Gastrocnemius medialis (tissue), 4 donors: ENCODE data around the gene CCNB1. TPM values are rescaled to one million over a fixed set of nuclear protein-coding genes. Genes with fewer than 3 reads are reported as not detected.

ENCODE experiments used
- ATAC-seq, 2 donors: fragments of 150-250 bp; one replicate each; pipeline ENCODE4 v1.9.1; 2016
- DNase-seq, 2 donors: peaks; one replicate each; pipeline ENCODE4 v3.0.0-alpha.2; 2019
- H3K27ac ChIP-seq, 4 donors: fragments of 200-600 bp; sonication (generic); 1 replicate in 1 of 4; 2 replicates in 3 of 4; pipeline ENCODE4 v1.5.1; 2016 to 2018; ENCODE audit warnings: mild to moderate bottlenecking in 2 of 4, moderate library complexity in 1 of 4
- H3K27me3 ChIP-seq, 3 donors: fragments of 200-600 bp; sonication (generic) in 2 of 3; 1 replicate in 1 of 3; 2 replicates in 2 of 3; pipeline versions ENCODE4 v1.5.1 to v1.6.0; 2016 to 2019; ENCODE audit warnings: mild to moderate bottlenecking in 1 of 3, moderate library complexity in 1 of 3
- H3K36me3 ChIP-seq, 2 donors: fragments of 200-600 bp; sonication (generic) in 1 of 2; one replicate each; pipeline ENCODE4 v1.5.1; 2017 to 2018
- H3K4me1 ChIP-seq, 2 donors: fragments of 200-600 bp; sonication (generic) in 1 of 2; one replicate each; pipeline ENCODE4 v1.5.1; 2016 to 2017; ENCODE audit warnings: mild to moderate bottlenecking in 2 of 2
- H3K4me3 ChIP-seq, 4 donors: fragments of 200-600 bp; sonication (generic) in 3 of 4; 1 replicate in 1 of 4; 2 replicates in 3 of 4; pipeline ENCODE4 v1.5.1; 2016 to 2019; ENCODE audit warnings: mild to moderate bottlenecking in 2 of 4
- H3K9me3 ChIP-seq, 3 donors: fragments of 200-600 bp; sonication (generic) in 2 of 3; 1 replicate in 1 of 3; 2 replicates in 2 of 3; pipeline ENCODE4 v1.5.1; 2016 to 2019
- CTCF ChIP-seq, 5 experiments: fragments of 450-650 bp in 3 of 5; fragments of 200-600 bp in 2 of 5; sonication (generic) in 2 of 5; IDR thresholded peaks in 4 of 5; conservative IDR thresholded peaks in 1 of 5; 1 replicate in 4 of 5; 2 replicates in 1 of 5; pipeline ENCODE4 v1.5.1; 2016 to 2019; ENCODE audit warnings: antibody characterized with exemption in 5 of 5, mild to moderate bottlenecking in 3 of 5, moderate library complexity in 3 of 5
- POLR2A ChIP-seq, 2 donors: fragments of 450-650 bp; IDR thresholded peaks; one replicate each; pipeline ENCODE4 v1.6.1; 2017; ENCODE audit warnings: antibody characterized with exemption in 2 of 2, mild to moderate bottlenecking in 2 of 2, moderate library complexity in 2 of 2
- in situ Hi-C, 4 donors: fragments of 200-750 bp; cut with MboI; loops; one replicate each; pipeline versions ENCODE4 v1.15.0 to v1.8.0; 2017; ENCODE audit warnings: low sequenced_read_pairs in 4 of 4
- intact Hi-C: fragments of 100-400 bp; cut with DNase I; formaldehyde crosslinking; loops from one replicate; pipeline ENCODE4 v1.15.1; 2023; ENCODE audit warnings: low total_unique reads
- total RNA-seq, 4 donors: library from RNA; depleted of rRNA; stranded (reverse); fragments of >200 nt; gene quantifications; one replicate each; pipeline versions ENCODE4 v1.1.0 to v1.2.3, GENCODE V29; 2016

The CCNB1 gene
- total RNA-seq, 4 donors from 2014 or later, result 0.84 to 11.1 (median 2.7) TPM

DNA sequence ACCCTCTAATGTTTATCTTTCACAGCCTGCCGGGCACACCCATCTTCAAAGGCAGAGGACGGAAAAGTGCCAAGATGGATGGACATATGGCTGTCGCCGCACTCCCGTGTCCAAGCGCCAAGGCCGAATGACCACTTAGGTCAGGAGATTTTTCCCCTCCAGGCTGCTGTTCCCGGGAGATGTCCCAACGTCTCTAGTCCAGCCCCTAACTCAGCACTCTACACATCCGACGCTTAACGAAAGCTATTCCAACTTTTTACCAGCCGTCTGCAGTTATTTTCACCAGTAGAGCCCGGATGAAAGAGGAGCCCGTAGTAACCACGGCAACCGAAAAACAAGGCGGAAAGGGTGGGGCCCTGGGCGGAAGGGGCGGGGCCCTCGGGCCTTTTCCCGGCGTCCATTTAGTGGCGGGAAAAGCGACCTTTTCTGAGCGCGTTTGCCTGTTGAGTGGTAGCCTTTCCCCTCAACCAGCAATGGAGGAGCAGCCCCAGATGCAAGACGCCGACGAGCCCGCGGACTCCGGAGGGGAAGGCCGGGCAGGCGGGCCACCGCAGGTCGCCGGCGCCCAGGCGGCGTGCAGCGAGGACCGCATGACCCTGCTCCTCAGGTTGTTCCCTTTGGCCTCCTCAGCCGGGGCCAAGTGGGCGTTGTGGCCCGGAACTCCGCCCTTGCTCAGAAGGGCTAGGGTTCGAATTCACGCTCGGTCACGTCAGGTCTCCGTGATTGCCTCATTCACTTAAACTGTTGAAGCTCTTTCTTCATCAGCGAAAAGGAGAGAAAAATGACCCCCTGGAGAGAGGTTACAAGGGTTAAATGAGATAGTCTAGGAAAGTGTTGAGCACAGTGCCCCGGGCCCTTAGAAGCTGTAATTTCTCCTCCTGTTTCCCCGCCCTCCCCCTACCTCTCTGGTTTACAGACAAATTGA, 22.5 kb downstream of the CCNB1 start, which contains the start of gene CENPH:
Gene CENPH, plus strand, starts transcription at position 422 of the 925 bp plus-strand sequence. Its CDS starts 52 bp downstream, at position 474.
- intact Hi-C loops, result loop anchor here (1.0 to 5.0 kb wide), 3 partner anchors 23 to 43 kb away; partner anchors contain the start of gene CDK7
- in situ Hi-C loops, result no loop called here
- Histone ChIP-seq H3K36me3 (no peaks in the 10 kb centered on the region), H3K9me3 (no peaks in the 10 kb centered on the region), H3K27ac (peak within 1 kb of the TSS; percentile 65 to 74 (median 68)), H3K27me3 (no peaks in the 10 kb centered on the region), H3K4me3 (peak within 1 kb of the TSS; percentile 69 to 87 (median 78)), H3K4me1 (peaks cover 11 to 14% of the 10 kb centered on the region in 2 donors)
- TF ChIP-seq POLR2A (IDR thresholded peaks at IDR 0.05) (no peak), CTCF (IDR thresholded peaks at IDR 0.05 in 4 of 5, conservative IDR thresholded peaks at IDR 0.05 in 1 of 5) (no peak)
- ATAC-seq (peak; percentile 98), DNase-seq (peak; percentile 59 to 77)

DNA sequence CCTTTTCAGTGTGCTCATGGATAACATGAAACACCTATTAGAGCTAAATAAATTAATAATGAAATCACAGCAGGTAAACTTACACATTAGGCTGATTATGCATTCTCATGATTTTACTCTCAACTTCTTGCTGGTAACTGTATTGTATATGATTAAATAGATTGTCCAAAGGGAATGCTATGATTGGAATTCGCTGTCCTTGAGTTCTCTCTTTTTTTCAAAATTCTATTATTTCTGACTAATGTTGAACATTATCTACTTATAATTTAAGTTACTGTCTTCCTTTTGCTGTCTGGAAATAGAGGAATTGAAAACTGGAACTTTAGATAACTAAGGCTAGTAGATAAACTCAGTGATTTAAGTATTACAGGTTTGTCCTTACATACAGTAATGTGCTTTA, 35.5 kb downstream of the CCNB1 start:
- Histone ChIP-seq H3K27me3 (no peaks in the 10 kb centered on the region), H3K4me1 (no peaks in the 10 kb centered on the region), H3K9me3 (no peaks in the 10 kb centered on the region), H3K36me3 (no peaks in the 10 kb centered on the region), H3K27ac (no peak overlapping the region), H3K4me3 (no peak overlapping the region)
- in situ Hi-C loops, result no loop called here
- TF ChIP-seq CTCF (IDR thresholded peaks at IDR 0.05 in 4 of 5, conservative IDR thresholded peaks at IDR 0.05 in 1 of 5) (no peak), POLR2A (IDR thresholded peaks at IDR 0.05) (no peak)
- ATAC-seq, result no peak
- DNase-seq, result no peak
- intact Hi-C loops, result no loop called here

DNA sequence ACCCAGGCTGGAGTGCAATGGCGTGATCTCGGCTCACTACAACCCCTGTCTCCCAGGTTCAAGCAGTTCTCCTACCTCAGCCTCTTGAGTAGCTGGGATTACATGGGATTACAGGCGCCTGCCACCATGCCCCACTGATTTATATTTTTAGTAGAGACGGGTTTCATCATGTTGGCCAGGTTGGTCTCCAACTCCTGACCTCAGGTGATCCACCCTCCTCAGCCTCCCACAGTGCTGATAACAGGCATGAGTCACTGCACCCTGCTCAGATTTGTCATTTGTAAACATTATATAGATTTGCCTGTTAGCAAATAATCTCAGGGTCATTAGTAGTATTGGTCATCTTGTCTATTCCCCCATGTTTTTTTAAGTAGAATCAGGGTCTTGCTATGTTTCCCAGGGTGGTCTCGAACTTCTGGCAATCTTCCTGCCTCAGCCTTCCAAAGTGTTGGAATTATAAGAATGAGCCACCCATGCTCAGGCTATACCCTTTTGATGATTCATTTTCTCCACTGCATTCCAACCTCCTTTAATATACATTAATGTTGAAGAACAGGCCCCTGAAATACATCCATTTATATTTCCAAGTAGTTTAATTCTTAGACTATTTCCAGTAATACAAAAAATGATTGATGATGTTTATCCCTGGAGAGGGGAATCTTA, 39.7 kb downstream of the CCNB1 start:
- no peaks in the 10 kb centered on the region for H3K4me1 ChIP-seq
- no peaks in the 10 kb centered on the region for H3K9me3 ChIP-seq
- DNase-seq (no peak), ATAC-seq (no peak)
- no peaks in the 10 kb centered on the region for H3K36me3 ChIP-seq
- H3K4me3 ChIP-seq, result no peak overlapping the region
- TF ChIP-seq CTCF (IDR thresholded peaks at IDR 0.05 in 4 of 5, conservative IDR thresholded peaks at IDR 0.05 in 1 of 5) (no peak), POLR2A (IDR thresholded peaks at IDR 0.05) (no peak)
- intact Hi-C loops, result no loop called here
- in situ Hi-C loops, result no loop called here
- H3K27ac ChIP-seq, result no peak overlapping the region
- H3K27me3 ChIP-seq, result no peaks in the 10 kb centered on the region

DNA sequence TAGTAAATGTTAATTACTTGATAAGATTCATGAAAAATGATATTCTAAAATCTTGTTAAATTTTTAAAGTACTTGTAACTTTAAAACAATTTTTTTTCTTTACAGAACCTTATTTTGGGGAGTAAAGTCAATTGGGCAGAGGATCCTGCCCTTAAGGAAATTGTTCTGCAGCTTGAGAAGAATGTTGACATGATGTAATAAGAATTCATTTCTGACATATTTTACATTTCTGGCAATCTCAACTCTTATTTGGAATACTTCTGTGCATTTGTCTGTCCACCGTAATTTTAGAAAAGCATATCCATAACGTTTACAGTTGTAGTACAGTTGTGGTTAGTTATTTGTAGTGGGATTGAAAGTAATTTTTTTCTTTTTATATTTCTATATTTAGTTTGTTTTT, 42.7 kb downstream of the CCNB1 start:
- in situ Hi-C loops, result no loop called here
- intact Hi-C loops, result no loop called here
- no peaks in the 10 kb centered on the region for H3K36me3 ChIP-seq
- DNase-seq (no peak), ATAC-seq (no peak)
- H3K4me1 ChIP-seq, result no peaks in the 10 kb centered on the region
- H3K9me3 ChIP-seq, result no peaks in the 10 kb centered on the region
- no peak for TF ChIP-seq CTCF (IDR thresholded peaks at IDR 0.05 in 4 of 5, conservative IDR thresholded peaks at IDR 0.05 in 1 of 5)
- no peak for TF ChIP-seq POLR2A (IDR thresholded peaks at IDR 0.05)
- H3K27me3 ChIP-seq, result no peaks in the 10 kb centered on the region
- no peak overlapping the region for H3K4me3 ChIP-seq
- H3K27ac ChIP-seq, result no peak overlapping the region
